K562 (cell line): ENCODE measurements around the gene ARHGEF16. TPM values are rescaled to one million over a fixed set of nuclear protein-coding genes. Genes with fewer than 3 reads are reported as not detected.

Experiments
- ATAC-seq: fragments of 200-7000 bp; cut with Tn5 transposase; 3 replicates; pipeline ENCODE4 v1.9.1; 2020; ENCODE audit warnings: moderate library complexity
- BruUV-seq: library from RNA; stranded (reverse); fragments of 400-500 nt; replicated peaks from 2 replicates; lab custom pipeline; 2021; lab: Mats Ljungman, UMichigan
- CTCF ChIA-PET: fragments of 300-600 bp; formaldehyde crosslinking; extraction: SDS; loops from one replicate; lab custom pipeline; 2021; ENCODE audit warnings: low intra/inter-chr PET ratio; lab: Yijun Ruan, JAX
- POLR2A ChIA-PET: fragments of 300-600, 350-650 bp; sonication (Branson Sonifier 250); formaldehyde crosslinking; extraction: SDS; loops from one replicate; lab custom pipeline; 2021; ENCODE audit warnings: antibody characterized with exemption, inconsistent platforms; lab: Yijun Ruan, JAX
- DNase-seq, 4 experiments: peaks; one replicate each; pipeline versions ENCODE4 v3.0.0 to v3.0.0-alpha.2; 2011 to 2018; ENCODE audit warnings: low spot score in 3 of 4, mixed read lengths in 3 of 4; ENCODE audit errors: extremely low read depth in 1 of 4
- FAIRE-seq: peaks from 2 replicates; lab custom pipeline; 2011; peaks lifted over from hg19 to GRCh38; lab: Jason Lieb, UNC
- H2AFZ ChIP-seq: 2 replicates; pipeline ENCODE4 v1.6.0; 2011; ENCODE audit warnings: low read depth, low read length, control low read depth, inconsistent platforms
- H3K27ac ChIP-seq: fragments of 200-600 bp; 3 replicates; pipeline ENCODE4 v1.8.0; 2011; ENCODE audit warnings: low read depth, mild to moderate bottlenecking, control low read depth, inconsistent platforms, low read length, moderate library complexity, mixed read lengths; ENCODE audit errors: extremely low read depth
- H3K27me3 ChIP-seq, 2 experiments: fragments of 300-600 bp in 1 of 2; 2 replicates in 1 of 2; 3 replicates in 1 of 2; pipeline versions ENCODE4 v1.6.0 to v1.8.0; 2011; ENCODE audit warnings: inconsistent platforms in 2 of 2, low read length in 2 of 2, mild to moderate bottlenecking in 1 of 2, mixed read lengths in 1 of 2, moderate library complexity in 1 of 2; ENCODE audit not compliant: control insufficient read depth in 2 of 2, insufficient read depth in 2 of 2
- H3K36me3 ChIP-seq: fragments of 300-600 bp; 3 replicates; pipeline ENCODE4 v1.8.0; 2011; ENCODE audit warnings: mild to moderate bottlenecking, low read length, inconsistent platforms; ENCODE audit not compliant: control insufficient read depth, insufficient read depth
- H3K4me1 ChIP-seq, 2 experiments: fragments of 200-600 bp in 1 of 2; replicated peaks in 1 of 2; 2 replicates in 1 of 2; 3 replicates in 1 of 2; pipeline versions ENCODE4 v1.5.1 to v1.8.0; 2011; ENCODE audit warnings: inconsistent platforms in 2 of 2, low read length in 2 of 2, mild to moderate bottlenecking in 1 of 2, mixed read lengths in 1 of 2, moderate library complexity in 1 of 2; ENCODE audit not compliant: control insufficient read depth in 2 of 2, insufficient read depth in 2 of 2
- H3K4me2 ChIP-seq: 2 replicates; pipeline ENCODE4 v1.6.1; 2011; ENCODE audit warnings: low read length, control low read depth, inconsistent platforms, mixed read lengths; ENCODE audit not compliant: insufficient read depth
- H3K4me3 ChIP-seq: fragments of 200-600 bp; sonication (generic), shearing (Covaris generic); 2 replicates; pipeline ENCODE4 v1.5.1; 2016; ENCODE audit warnings: control low read depth, inconsistent platforms
- H3K79me2 ChIP-seq: fragments of 200-600 bp; 3 replicates; pipeline ENCODE4 v1.8.0; 2011; ENCODE audit warnings: low read length, inconsistent platforms; ENCODE audit not compliant: control insufficient read depth, insufficient read depth
- H3K9ac ChIP-seq, 2 experiments: 2 replicates each; pipeline versions ENCODE4 v1.6.0 to v1.6.1; 2011; ENCODE audit warnings: low read depth in 2 of 2, low read length in 2 of 2, control low read depth in 1 of 2, inconsistent platforms in 1 of 2, mild to moderate bottlenecking in 1 of 2, mixed read lengths in 1 of 2; ENCODE audit not compliant: insufficient read depth in 1 of 2
- H3K9me1 ChIP-seq: one replicate; pipeline ENCODE4 v1.6.0; 2011; ENCODE audit warnings: inconsistent platforms, mild to moderate bottlenecking, low read length, moderate library complexity; ENCODE audit not compliant: control insufficient read depth, insufficient read depth
- H3K9me3 ChIP-seq: replicated peaks from 2 replicates; pipeline ENCODE4 v1.5.1; 2011; ENCODE audit warnings: low read depth, low read length, inconsistent platforms; ENCODE audit not compliant: control insufficient read depth, insufficient read depth
- H4K20me1 ChIP-seq: replicated peaks from 2 replicates; pipeline ENCODE4 v1.6.1; 2011; ENCODE audit warnings: low read length, inconsistent platforms, mixed read lengths; ENCODE audit not compliant: control insufficient read depth, insufficient read depth
- ELK3 ChIP-seq: fragments of 450-650 bp; formaldehyde crosslinking; IDR thresholded peaks from 2 replicates; pipeline ENCODE4 v1.4.0; 2020; ENCODE audit warnings: mild to moderate bottlenecking
- HNRNPUL1 ChIP-seq: fragments of 200-400 bp; formaldehyde crosslinking; IDR thresholded peaks from 2 replicates; pipeline ENCODE4 v1.6.1; 2017; ENCODE audit warnings: low read length
- KAT7 ChIP-seq: sonication (generic); formaldehyde crosslinking; IDR thresholded peaks from 2 replicates; pipeline ENCODE4 v1.8.0; 2022; ENCODE audit warnings: missing genetic modification reagents, mild to moderate bottlenecking, borderline replicate concordance
- NR3C1 ChIP-seq: sonication (generic); formaldehyde crosslinking; IDR thresholded peaks from 2 replicates; pipeline ENCODE4 v1.8.1; 2022; ENCODE audit warnings: missing genetic modification reagents
- PREB ChIP-seq: sonication (generic); formaldehyde crosslinking; IDR thresholded peaks from 2 replicates; pipeline ENCODE4 v1.8.1; 2023; ENCODE audit warnings: mild to moderate bottlenecking, missing genetic modification reagents
- PRMT5 ChIP-seq: sonication (generic); formaldehyde crosslinking; IDR thresholded peaks from 2 replicates; pipeline ENCODE4 v1.5.0; 2020; ENCODE audit warnings: missing genetic modification reagents
- TAF15 ChIP-seq: fragments of 200-400 bp; formaldehyde crosslinking; IDR thresholded peaks from 2 replicates; pipeline ENCODE4 v1.6.1; 2017; ENCODE audit warnings: mild to moderate bottlenecking, low read depth, low read length, moderate library complexity
- TSC22D4 ChIP-seq: fragments of 450-650 bp; IDR thresholded peaks from 2 replicates; pipeline ENCODE4 v1.6.1; 2016; ENCODE audit warnings: missing genetic modification characterization, missing biosample characterization, control low read depth
- ZNF695 ChIP-seq: fragments of 450-650 bp; formaldehyde crosslinking; IDR thresholded peaks from 2 replicates; pipeline ENCODE4 v1.4.0; 2020; ENCODE audit warnings: mild to moderate bottlenecking, moderate library complexity
- ZNF778 ChIP-seq: fragments of 450-650 bp; formaldehyde crosslinking; IDR thresholded peaks from 2 replicates; pipeline ENCODE4 v1.4.0; 2020; ENCODE audit warnings: mild to moderate bottlenecking, moderate library complexity
- ZSCAN29 ChIP-seq: fragments of 450-650 bp; IDR thresholded peaks from 2 replicates; pipeline ENCODE4 v1.6.1; 2017
- WGBS: fragments of 100-300 bp; shearing (Covaris generic); methylation state at CpG from one replicate; pipeline ENCODE4 v1.1.6; 2016; ENCODE audit warnings: low coverage, mixed read lengths; ENCODE audit not compliant: insufficient coverage; ENCODE audit errors: missing lambda C conversion rate; 5-methylcytosine and 5-hydroxymethylcytosine counted together
- in situ Hi-C: fragments of 300-500 bp; cut with MboI; formaldehyde crosslinking; loops from 4 replicates; pipeline ENCODE4 v1.15.0; 2018; ENCODE audit warnings: inconsistent platforms, mixed read lengths
- intact Hi-C: fragments of 100-400 bp; cut with micrococcal nuclease; formaldehyde crosslinking; loops from 2 replicates; pipeline ENCODE4 v1.14.2; 2022
- polyA plus RNA-seq, 8 experiments: library from polyadenylated mRNA; depleted of rRNA in 4 of 8; stranded (reverse) in 5 of 8; unstranded in 3 of 8; fragments of >200 nt; fragmentation: Nextera tagmentation in 2 of 8; fragmentation: Illumina TruSeq in 1 of 8; extraction: Ambion mirVana in 2 of 8; extraction: Trizol in 1 of 8; gene quantifications; 2 replicates each; pipeline versions ENCODE4 v1.2.1 to v1.2.3, GENCODE V29; 2011 to 2014; ENCODE audit warnings: inconsistent platforms in 1 of 8, missing spikeins in 1 of 8
- total RNA-seq, 7 experiments: library from RNA; depleted of rRNA in 6 of 7; stranded (reverse); fragments of >200 nt in 6 of 7; fragmentation: Illumina TruSeq in 2 of 7; extraction: Trizol in 2 of 7; gene quantifications; 2 replicates each; pipeline versions ENCODE4 v1.2.1 to v1.2.3, GENCODE V29; 2011 to 2021; ENCODE audit warnings: low replicate concordance in 1 of 7

The ARHGEF16 gene
- total and polyA plus RNA-seq, 9 of the 15 experiments (the other 6 are each of a cell fraction or from before 2014, with no cell fraction given) = 0.15 to 1.2 (median 0.49) TPM; not detected in 2

- ATAC-seq = no peak
- no peaks in the 10 kb centered on the region for H3K9me3 ChIP-seq
- H4K20me1 ChIP-seq = peaks cover 3% of the 10 kb centered on the region; the same call in 1 of the 2 replicates
- no peak for TF ChIP-seq TSC22D4 (tag)
- no peak for TF ChIP-seq ZNF695 (CRISPR knock-in tag)
- no peak for TF ChIP-seq HNRNPUL1
- no peak for TF ChIP-seq KAT7
- no peak for TF ChIP-seq ZNF778 (CRISPR knock-in tag)
- no peak for TF ChIP-seq PREB
- TF ChIP-seq NR3C1 (CRISPR knock-in tag) = no peak
- no peak for TF ChIP-seq ELK3 (CRISPR knock-in tag)
- TF ChIP-seq TAF15 = no peak
- TF ChIP-seq PRMT5 (CRISPR knock-in tag) = no peak
- TF ChIP-seq ZSCAN29 = no peak
- no TSS peak for BruUV-seq
- no peak overlapping the region for H3K9ac ChIP-seq
- in situ Hi-C loops (loop anchor here (5.0 kb wide), 1 partner anchor 178 kb away; no protein-coding TSS in a partner anchor), intact Hi-C loops (no loop called here)
- ChIA-PET POLR2A (interaction anchor here (0.7 kb wide), 1 partner anchor 112 kb away, joined by 3 read pairs; no protein-coding TSS in a partner anchor), CTCF (interaction anchor here (0.5 kb wide), 1 partner anchor 268 kb away, joined by 3 read pairs; no protein-coding TSS in a partner anchor)
- no peaks in the 10 kb centered on the region for H3K36me3 ChIP-seq
- WGBS = under 1% methylated on average over 7 of the region's 7 CpGs
- no peak for FAIRE-seq
- no peak overlapping the region for H3K27ac ChIP-seq
- no peaks in the 10 kb centered on the region for H3K79me2 ChIP-seq
- no peaks in the 10 kb centered on the region for H3K9me1 ChIP-seq
- H3K4me1 ChIP-seq = no peaks in the 10 kb centered on the region
- H2AFZ ChIP-seq = no peak overlapping the region
- H3K27me3 ChIP-seq = peaks cover 23 to 49% of the 10 kb centered on the region in 2 experiments; a peak in 4 of 5 replicates
- no peak overlapping the region for H3K4me3 ChIP-seq
- no peak for DNase-seq
- H3K4me2 ChIP-seq = no peak overlapping the region
Measured at GRCh38 chr1:3443807-3444206, 10.7 kb upstream of the ARHGEF16 start.
